Hematopoietic multipotent progenitor cell (in vitro differentiated cells): ENCODE measurements around the gene LSM3. TPM values are rescaled to one million over a fixed set of nuclear protein-coding genes. Genes with fewer than 3 reads are reported as not detected.
A peak's percentile ranks its signal among the peaks of the same experiment; 100 is the strongest.

Source experiments
- DNase-seq, 3 donors: peaks; one replicate each; pipeline ENCODE4 v3.0.0-alpha.2; 2011 to 2015; ENCODE audit warnings: low read depth in 2 of 3, low spot score in 2 of 3
- total RNA-seq: library from RNA; depleted of rRNA; stranded (reverse); fragments of >200 nt; gene quantifications from one replicate; pipeline ENCODE4 v1.2.3, GENCODE V29; 2012

LSM3 gene
- total RNA-seq, 1 donor, result 2.4 TPM

GRCh38 chr3:14235912-14236295 is 57.3 kb downstream of the LSM3 start:
- peak in 1 of 3 donors; percentile 35 for DNase-seq

GRCh38 chr3:14236902-14237301 is 58.3 kb downstream of the LSM3 start:
- DNase-seq, result no peak

DNA sequence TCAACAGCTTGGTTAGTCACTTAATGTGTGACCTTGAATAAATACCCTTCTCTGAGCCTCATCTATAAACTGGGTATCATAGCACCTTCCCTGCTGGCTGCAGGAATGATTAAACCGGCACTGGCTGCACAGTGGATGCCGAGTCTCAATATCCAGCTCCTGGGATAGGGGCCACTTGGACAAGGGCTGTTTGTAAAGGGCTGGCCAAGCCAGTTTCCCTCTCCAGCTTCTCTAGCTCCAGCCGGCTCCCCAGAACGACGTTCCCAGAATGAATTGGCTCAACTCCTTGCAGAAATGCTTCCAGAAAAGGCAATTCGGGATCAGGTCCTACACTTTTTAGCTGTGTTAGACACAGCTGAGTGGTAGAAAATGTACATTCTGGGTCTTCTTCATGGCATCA is 58.8 kb downstream of the LSM3 start:
- DNase-seq, result no peak

DNA sequence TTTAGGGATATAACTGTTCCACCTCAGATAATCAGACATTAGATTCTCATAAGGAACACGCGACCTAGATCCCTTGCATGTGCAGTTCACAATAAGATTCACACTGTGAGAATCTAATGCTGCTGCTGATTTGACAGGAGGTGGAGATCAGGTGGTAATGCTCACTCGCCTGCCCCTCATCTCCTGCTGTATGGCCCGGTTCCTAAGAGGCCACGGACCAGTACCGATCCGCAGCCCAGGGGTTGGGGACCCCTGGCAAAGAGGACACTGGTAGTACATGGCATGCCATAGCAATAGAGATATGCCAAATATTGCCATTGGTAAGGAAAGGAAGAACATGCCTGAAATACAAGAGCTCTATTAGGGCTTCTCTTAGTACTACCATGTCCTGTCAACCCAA is 59.7 kb downstream of the LSM3 start:
- no peak for DNase-seq

DNA sequence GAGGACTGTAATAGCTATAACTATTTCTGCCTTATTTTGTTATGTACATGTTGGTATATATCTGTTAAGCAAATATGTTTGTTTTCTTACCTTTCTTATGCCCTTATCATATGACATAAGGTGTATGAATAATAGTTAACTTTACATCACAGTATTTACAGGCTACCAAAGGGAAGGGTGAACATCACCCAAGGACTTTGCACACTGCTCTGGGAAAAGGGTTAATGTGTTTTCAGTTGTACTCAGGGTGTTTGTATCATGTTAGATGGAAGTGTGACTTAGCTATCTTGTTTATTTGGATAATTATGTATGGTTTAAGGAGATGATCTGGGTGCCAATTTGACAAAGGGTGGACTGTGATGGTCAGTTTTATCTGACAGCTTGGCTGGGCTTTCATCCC is 60.3 kb downstream of the LSM3 start:
- DNase-seq, result no peak

DNA sequence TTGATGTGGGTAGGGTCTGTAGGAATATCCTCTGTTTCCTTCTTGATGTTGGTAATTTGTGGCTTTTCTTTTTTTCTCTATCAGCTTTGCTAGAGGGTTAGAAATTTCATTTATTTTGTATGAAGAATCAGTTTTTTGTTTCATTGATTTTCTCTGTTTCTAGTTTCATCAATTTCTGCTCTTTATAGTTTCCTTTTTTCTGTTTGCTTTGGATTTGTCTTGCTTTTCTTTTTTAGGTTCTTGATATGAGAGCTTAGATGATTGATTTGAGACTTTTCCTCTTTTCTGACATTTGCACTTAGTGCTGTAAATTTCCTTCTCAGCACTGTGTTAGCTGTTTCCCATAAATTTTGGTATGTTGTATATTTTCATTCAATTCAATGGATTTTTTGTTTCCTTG is 61.3 kb downstream of the LSM3 start:
- DNase-seq, result no peak

GRCh38 chr3:14240366-14240765 is 61.7 kb downstream of the LSM3 start:
- DNase-seq, result no peak

DNA sequence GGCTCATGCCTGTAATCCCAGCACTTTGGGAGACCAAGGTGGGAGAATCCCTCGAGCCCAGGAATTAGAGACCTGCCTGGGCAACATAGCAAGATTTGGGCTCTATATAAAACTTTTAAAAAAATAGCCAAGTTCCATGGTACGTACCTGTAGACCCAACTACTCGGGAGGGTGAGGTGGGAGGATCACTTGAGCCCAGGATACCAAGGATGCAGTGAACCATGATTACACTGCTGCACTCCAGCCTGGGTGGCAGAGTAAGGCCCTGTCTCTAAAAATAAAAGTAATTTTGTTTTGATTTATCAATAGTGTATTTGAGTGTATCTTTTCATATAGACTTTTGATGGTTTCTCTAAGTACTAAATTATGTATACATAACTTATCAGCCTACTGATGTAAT is 63.1 kb downstream of the LSM3 start:
- no peak for DNase-seq

GRCh38 chr3:14242490-14243311 is 64.1 kb downstream of the LSM3 start:
- DNase-seq, result no peak

DNA sequence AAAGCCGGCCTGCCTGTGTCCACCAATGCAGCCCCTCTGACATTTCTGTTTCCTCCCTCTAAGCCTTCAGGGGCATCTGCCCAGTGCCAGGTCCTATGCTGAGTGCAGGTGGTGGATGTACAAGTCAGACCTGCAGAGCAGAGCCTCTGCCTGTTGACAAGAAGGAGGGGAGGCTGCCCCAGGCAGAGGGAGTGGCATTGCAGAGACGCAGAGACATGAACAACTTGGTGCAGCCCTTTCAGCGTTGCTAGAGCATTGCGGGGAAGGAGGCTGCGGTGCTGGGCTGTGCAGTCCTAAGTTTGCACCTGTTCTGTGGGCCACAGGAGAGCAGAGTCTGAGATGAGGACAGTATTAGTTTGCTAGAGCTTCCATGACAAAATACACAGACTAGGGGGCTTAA is 65.2 kb downstream of the LSM3 start:
- no peak for DNase-seq

DNA sequence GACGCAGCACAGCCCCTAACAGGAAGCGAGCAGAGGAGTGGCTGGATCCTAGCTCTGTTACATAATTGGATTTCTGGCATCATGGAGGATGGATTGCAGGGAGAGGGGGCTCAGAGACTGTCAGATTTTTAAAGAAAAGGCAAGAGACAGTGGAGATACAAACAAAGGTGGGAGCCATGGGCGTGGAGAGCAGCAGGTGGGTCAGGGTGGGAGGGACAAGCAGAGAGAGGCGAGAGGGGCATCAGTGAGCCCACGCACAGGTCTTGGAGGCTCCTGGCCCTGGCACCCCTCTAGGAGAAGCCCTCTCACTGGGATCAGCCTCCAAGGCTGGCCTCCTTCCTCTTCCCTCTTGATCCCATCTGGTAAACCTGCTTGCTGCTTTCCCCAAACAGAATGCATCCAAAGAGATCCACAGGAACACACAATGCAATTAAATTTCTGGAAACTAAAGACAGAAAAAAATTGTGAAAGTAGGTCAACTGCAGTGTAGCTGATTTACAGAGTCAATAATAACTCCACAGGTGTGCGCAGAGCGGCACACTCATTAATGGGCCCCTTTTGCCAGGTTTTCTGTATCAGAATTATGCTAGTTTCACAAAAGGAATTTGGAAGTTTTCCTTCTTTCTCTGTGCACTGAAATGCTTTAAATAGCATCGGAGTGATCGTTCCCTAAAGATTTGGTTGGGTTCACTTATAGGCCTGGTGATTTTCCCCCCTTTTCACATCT is 66.1 kb downstream of the LSM3 start:
- no peak for DNase-seq

- no peak for DNase-seq
Measured at GRCh38 chr3:14245248-14245639, 66.6 kb downstream of the LSM3 start.

- no peak for DNase-seq
Measured at GRCh38 chr3:14245822-14246221, 67.2 kb downstream of the LSM3 start.

- DNase-seq, result no peak
Measured at GRCh38 chr3:14246414-14246813, 67.8 kb downstream of the LSM3 start.

GRCh38 chr3:14248477-14248848 is 69.8 kb downstream of the LSM3 start:
- no peak for DNase-seq

GRCh38 chr3:14248849-14249523 is 70.4 kb downstream of the LSM3 start:
- no peak for DNase-seq

Other genes starting within 250 kb of the LSM3 start
- gene CHCHD4, start 53.9 kb upstream of the LSM3 start, total RNA-seq, result 6.7 TPM
- gene TMEM43, start 53.8 kb upstream of the LSM3 start, total RNA-seq, result 189 TPM
- 34.7 TPM for gene XPC, start 216 bp upstream of the LSM3 start, total RNA-seq
- gene SLC6A6, start 223.8 kb downstream of the LSM3 start, total RNA-seq, result 60.1 TPM